GM12892 (cell line): ENCODE data around the gene MKS1.

Source experiments
- POLR2A ChIP-seq: IDR thresholded peaks from 2 replicates; pipeline ENCODE4 v1.6.1; 2011; ENCODE audit warnings: low read depth, low read length, control low read depth
- POLR2AphosphoS5 ChIP-seq: IDR thresholded peaks from 2 replicates; pipeline ENCODE4 v1.6.1; 2011; ENCODE audit warnings: low read depth, low read length, control low read depth

- TF ChIP-seq POLR2AphosphoS5 (no peak), POLR2A (no peak)
Measured at GRCh38 chr17:58186591-58186990, 32.5 kb downstream of the MKS1 start.
